CD14-positive monocyte (primary cell): ENCODE measurements around the gene MACROD2. TPM values are rescaled to one million over a fixed set of nuclear protein-coding genes. Genes with fewer than 3 reads are reported as not detected.

Source experiments
- DNase-seq, 3 donors: peaks; one replicate each; pipeline ENCODE4 v3.0.0-alpha.2; 2011 to 2022
- H2AFZ ChIP-seq: 2 replicates; pipeline ENCODE4 v1.6.0; 2012; ENCODE audit warnings: mild to moderate bottlenecking, low read depth, low read length, inconsistent platforms; ENCODE audit not compliant: insufficient read depth, poor library complexity, severe bottlenecking
- H3K27ac ChIP-seq, 2 donors: 1 replicate in 1 of 2; 2 replicates in 1 of 2; pipeline ENCODE4 v1.5.1; 2012 to 2013; ENCODE audit warnings: low read length in 2 of 2, control low read depth in 1 of 2, inconsistent platforms in 1 of 2, low read depth in 1 of 2, mild to moderate bottlenecking in 1 of 2
- H3K27me3 ChIP-seq, 2 donors: one replicate each; pipeline versions ENCODE4 v1.6.0 to v1.6.1; 2011 to 2013; ENCODE audit warnings: low read length in 2 of 2; ENCODE audit not compliant: control insufficient read depth in 2 of 2, insufficient read depth in 2 of 2
- H3K36me3 ChIP-seq, 2 donors: replicated peaks in 1 of 2; 1 replicate in 1 of 2; 2 replicates in 1 of 2; pipeline versions ENCODE4 v1.5.1 to v1.6.1; 2012 to 2013; ENCODE audit warnings: low read length in 2 of 2, control low read depth in 1 of 2, inconsistent platforms in 1 of 2, mild to moderate bottlenecking in 1 of 2; ENCODE audit not compliant: insufficient read depth in 2 of 2, control insufficient read depth in 1 of 2
- H3K4me1 ChIP-seq, 2 donors: 1 replicate in 1 of 2; 2 replicates in 1 of 2; pipeline versions ENCODE4 v1.5.1 to v1.6.1; 2012 to 2013; ENCODE audit warnings: low read length in 2 of 2, control low read depth in 1 of 2, inconsistent platforms in 1 of 2, mild to moderate bottlenecking in 1 of 2, moderate library complexity in 1 of 2; ENCODE audit not compliant: insufficient read depth in 2 of 2, control insufficient read depth in 1 of 2
- H3K4me2 ChIP-seq: replicated peaks from 2 replicates; pipeline ENCODE3; 2012; ENCODE audit warnings: low read length, moderate library complexity, mild to moderate bottlenecking; ENCODE audit not compliant: poor library complexity, severe bottlenecking; ENCODE audit errors: extremely low read depth
- H3K4me3 ChIP-seq, 3 experiments: fragments of 200-600 bp in 1 of 3; sonication (generic) in 1 of 3; replicated peaks in 1 of 3; 1 replicate in 2 of 3; 2 replicates in 1 of 3; pipeline ENCODE4 v1.5.1; 2011 to 2013; ENCODE audit warnings: low read length in 3 of 3, mild to moderate bottlenecking in 3 of 3, control low read depth in 2 of 3, low read depth in 2 of 3, inconsistent platforms in 1 of 3, moderate library complexity in 1 of 3
- H3K79me2 ChIP-seq: 2 replicates; pipeline ENCODE4 v1.6.0; 2012; ENCODE audit warnings: mild to moderate bottlenecking, control low read depth, inconsistent platforms, low read length, moderate library complexity; ENCODE audit not compliant: insufficient read depth
- H3K9ac ChIP-seq: 2 replicates; pipeline ENCODE4 v1.6.0; 2017; ENCODE audit warnings: low read length, mild to moderate bottlenecking; ENCODE audit not compliant: insufficient read depth, poor library complexity, severe bottlenecking
- H3K9me3 ChIP-seq, 2 donors: replicated peaks in 1 of 2; 1 replicate in 1 of 2; 2 replicates in 1 of 2; pipeline versions ENCODE4 v1.5.1 to v1.6.1; 2012 to 2013; ENCODE audit warnings: low read length in 2 of 2, control low read depth in 1 of 2; ENCODE audit not compliant: control insufficient read depth in 1 of 2, insufficient read depth in 1 of 2
- H4K20me1 ChIP-seq: 2 replicates; pipeline ENCODE4 v1.6.0; 2012; ENCODE audit warnings: mild to moderate bottlenecking, low read length, control low read depth, moderate library complexity; ENCODE audit not compliant: insufficient read depth
- H3K27ac Mint-ChIP-seq, 7 donors: one replicate each; pipeline ENCODE4 v1.8.0; 2020; ENCODE audit warnings: mild to moderate bottlenecking in 7 of 7, mixed read lengths in 7 of 7, moderate library complexity in 6 of 7, inconsistent platforms in 2 of 7
- H3K27me3 Mint-ChIP-seq, 3 donors: one replicate each; pipeline ENCODE4 v1.8.0; 2021 to 2022; ENCODE audit warnings: low read depth in 3 of 3, mild to moderate bottlenecking in 3 of 3, mixed read lengths in 3 of 3, moderate library complexity in 3 of 3, inconsistent platforms in 1 of 3
- H3K36me3 Mint-ChIP-seq, 2 donors: one replicate each; pipeline ENCODE4 v1.8.0; 2020; ENCODE audit warnings: mixed read lengths in 2 of 2, inconsistent platforms in 1 of 2, mild to moderate bottlenecking in 1 of 2
- H3K4me1 Mint-ChIP-seq: one replicate; pipeline ENCODE4 v1.8.0; 2020; ENCODE audit warnings: mild to moderate bottlenecking, mixed read lengths
- H3K4me3 Mint-ChIP-seq, 2 donors: one replicate each; pipeline ENCODE4 v1.8.0; 2020; ENCODE audit warnings: mild to moderate bottlenecking in 2 of 2, mixed read lengths in 2 of 2, moderate library complexity in 1 of 2
- H3K9me3 Mint-ChIP-seq, 7 donors: one replicate each; pipeline ENCODE4 v1.8.0; 2020 to 2022; ENCODE audit warnings: mixed read lengths in 7 of 7, mild to moderate bottlenecking in 6 of 7, moderate library complexity in 6 of 7, inconsistent platforms in 2 of 7
- WGBS: methylation state at CpG from one replicate; pipeline ENCODE4 v1.1.5; 2013; ENCODE audit warnings: missing lambda C conversion rate; ENCODE audit not compliant: insufficient coverage; 5-methylcytosine and 5-hydroxymethylcytosine counted together
- intact Hi-C, 2 donors: fragments of 100-400 bp; cut with micrococcal nuclease; formaldehyde crosslinking; loops; one replicate each; pipeline versions ENCODE4 v1.15.0 to v1.15.1; 2023
- polyA plus RNA-seq, 3 donors: library from polyadenylated mRNA; depleted of rRNA in 1 of 3; unstranded in 2 of 3; stranded (reverse) in 1 of 3; fragments of 300-500 nt in 2 of 3; fragments of >200 nt in 1 of 3; fragmentation: Illumina TruSeq in 2 of 3; gene quantifications; 1 replicate in 2 of 3; 2 replicates in 1 of 3; pipeline ENCODE4 v1.2.3, GENCODE V29; 2012 to 2021
- TF ChIP-seq, protein P1 (sequence below): fragments of 200-600 bp; IDR thresholded peaks from one replicate; pipeline ENCODE4 v1.8.0; 2022; ENCODE audit warnings: antibody characterized with exemption, mild to moderate bottlenecking

Gene MACROD2
- polyA plus RNA-seq, 3 donors, result 0.23 TPM; not detected in 2

- intact Hi-C loops, result no loop called here
- Histone ChIP-seq H4K20me1 (no peaks in the 10 kb centered on the region), H3K4me3 (no peak overlapping the region), H3K4me1 (no peaks in the 10 kb centered on the region), H3K36me3 (no peaks in the 10 kb centered on the region), H3K27me3 (peaks cover 0 to 3% of the 10 kb centered on the region in 2 donors), H3K79me2 (no peaks in the 10 kb centered on the region), H3K27ac (no peak overlapping the region), H3K4me2 (no peak overlapping the region), H3K9me3 (no peaks in the 10 kb centered on the region), H2AFZ (no peak overlapping the region), H3K9ac (no peak overlapping the region)
- TF ChIP-seq, protein P1, sequence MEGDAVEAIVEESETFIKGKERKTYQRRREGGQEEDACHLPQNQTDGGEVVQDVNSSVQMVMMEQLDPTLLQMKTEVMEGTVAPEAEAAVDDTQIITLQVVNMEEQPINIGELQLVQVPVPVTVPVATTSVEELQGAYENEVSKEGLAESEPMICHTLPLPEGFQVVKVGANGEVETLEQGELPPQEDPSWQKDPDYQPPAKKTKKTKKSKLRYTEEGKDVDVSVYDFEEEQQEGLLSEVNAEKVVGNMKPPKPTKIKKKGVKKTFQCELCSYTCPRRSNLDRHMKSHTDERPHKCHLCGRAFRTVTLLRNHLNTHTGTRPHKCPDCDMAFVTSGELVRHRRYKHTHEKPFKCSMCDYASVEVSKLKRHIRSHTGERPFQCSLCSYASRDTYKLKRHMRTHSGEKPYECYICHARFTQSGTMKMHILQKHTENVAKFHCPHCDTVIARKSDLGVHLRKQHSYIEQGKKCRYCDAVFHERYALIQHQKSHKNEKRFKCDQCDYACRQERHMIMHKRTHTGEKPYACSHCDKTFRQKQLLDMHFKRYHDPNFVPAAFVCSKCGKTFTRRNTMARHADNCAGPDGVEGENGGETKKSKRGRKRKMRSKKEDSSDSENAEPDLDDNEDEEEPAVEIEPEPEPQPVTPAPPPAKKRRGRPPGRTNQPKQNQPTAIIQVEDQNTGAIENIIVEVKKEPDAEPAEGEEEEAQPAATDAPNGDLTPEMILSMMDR, result no peak
- Mint-ChIP-seq H3K27ac (no peak overlapping the region), H3K27me3 (peaks cover 3 to 5% (median 5%) of the 10 kb centered on the region in 3 donors), H3K4me1 (no peaks in the 10 kb centered on the region), H3K36me3 (no peaks in the 10 kb centered on the region), H3K9me3 (peaks cover 0 to 8% (median 3%) of the 10 kb centered on the region in 7 donors), H3K4me3 (no peak overlapping the region)
- no peak for DNase-seq
- no CpG with 5 or more reads among the region's 2 CpGs for WGBS
Measured at GRCh38 chr20:15378151-15378550, 1382.8 kb downstream of the MACROD2 start.

DNA sequence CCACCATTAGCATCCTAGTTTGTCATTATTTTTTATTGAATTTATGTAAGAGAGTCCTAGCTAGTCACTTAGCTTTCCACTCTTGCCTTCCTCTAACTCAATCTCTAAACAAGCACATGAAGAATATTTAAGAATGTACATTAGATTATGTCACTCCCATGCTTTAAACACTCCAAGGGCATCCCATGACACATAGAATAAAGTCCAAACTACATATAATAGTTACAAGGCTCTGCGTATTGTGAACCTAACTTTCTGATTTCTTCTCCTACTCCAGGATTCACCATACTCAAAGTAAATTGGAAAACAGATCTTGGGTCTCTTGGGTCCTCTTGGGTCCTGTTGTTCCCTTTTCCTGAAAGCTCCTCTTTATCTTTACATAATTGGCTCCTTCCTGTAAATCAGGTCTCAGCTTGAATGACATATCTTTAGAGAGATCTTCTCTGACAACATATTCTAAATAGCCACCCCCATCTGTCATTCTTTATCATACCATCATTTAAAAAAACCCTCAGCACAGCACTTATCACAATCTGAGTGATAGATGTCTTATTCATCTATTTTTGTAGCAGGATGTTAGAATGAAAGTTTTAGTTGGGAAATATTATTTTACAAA, 1384.5 kb downstream of the MACROD2 start:
- no peak overlapping the region for H3K4me3 ChIP-seq
- intact Hi-C loops, result no loop called here

More for the DNA sequence above, 1384.5 kb downstream of the MACROD2 start:
- H3K27me3 Mint-ChIP-seq, result peaks cover 3 to 5% (median 5%) of the 10 kb centered on the region in 3 donors
- H3K9me3 ChIP-seq, result no peaks in the 10 kb centered on the region
- no peak overlapping the region for H3K27ac ChIP-seq
- 100% methylated on average over 1 of the region's 1 CpG for WGBS
- no peaks in the 10 kb centered on the region for H3K36me3 Mint-ChIP-seq
- DNase-seq, result no peak
- no peaks in the 10 kb centered on the region for H3K4me1 Mint-ChIP-seq
- peaks cover 0 to 8% (median 3%) of the 10 kb centered on the region in 7 donors for H3K9me3 Mint-ChIP-seq
- H3K27ac Mint-ChIP-seq, result no peak overlapping the region
- H3K9ac ChIP-seq, result no peak overlapping the region
- H3K27me3 ChIP-seq, result peaks cover 0 to 3% of the 10 kb centered on the region in 2 donors
- no peak overlapping the region for H3K4me3 Mint-ChIP-seq
- TF ChIP-seq, protein P1, result no peak
- H3K4me2 ChIP-seq, result no peak overlapping the region
- H3K79me2 ChIP-seq, result no peaks in the 10 kb centered on the region
- no peaks in the 10 kb centered on the region for H3K36me3 ChIP-seq
- no peak overlapping the region for H2AFZ ChIP-seq
- no peaks in the 10 kb centered on the region for H3K4me1 ChIP-seq
- no peaks in the 10 kb centered on the region for H4K20me1 ChIP-seq
